ENCODE measurements around the gene CD79A.

CD79A gene

GRCh38 chr19:41910240-41910991 is 33.3 kb downstream of the CD79A start:
- Mint-ChIP-seq H3K27ac (no peak overlapping the region), H3K27me3 (ENCODE audit: low read depth) (peaks cover 53% of the 10 kb centered on the region), H3K9me3 (no peaks in the 10 kb centered on the region), H3K36me3 (ENCODE audit: low read depth) (peaks cover 9% of the 10 kb centered on the region), H3K4me3 (no peak overlapping the region), H3K4me1 (peaks cover 4% of the 10 kb centered on the region)
- TF ChIP-seq, protein P1, sequence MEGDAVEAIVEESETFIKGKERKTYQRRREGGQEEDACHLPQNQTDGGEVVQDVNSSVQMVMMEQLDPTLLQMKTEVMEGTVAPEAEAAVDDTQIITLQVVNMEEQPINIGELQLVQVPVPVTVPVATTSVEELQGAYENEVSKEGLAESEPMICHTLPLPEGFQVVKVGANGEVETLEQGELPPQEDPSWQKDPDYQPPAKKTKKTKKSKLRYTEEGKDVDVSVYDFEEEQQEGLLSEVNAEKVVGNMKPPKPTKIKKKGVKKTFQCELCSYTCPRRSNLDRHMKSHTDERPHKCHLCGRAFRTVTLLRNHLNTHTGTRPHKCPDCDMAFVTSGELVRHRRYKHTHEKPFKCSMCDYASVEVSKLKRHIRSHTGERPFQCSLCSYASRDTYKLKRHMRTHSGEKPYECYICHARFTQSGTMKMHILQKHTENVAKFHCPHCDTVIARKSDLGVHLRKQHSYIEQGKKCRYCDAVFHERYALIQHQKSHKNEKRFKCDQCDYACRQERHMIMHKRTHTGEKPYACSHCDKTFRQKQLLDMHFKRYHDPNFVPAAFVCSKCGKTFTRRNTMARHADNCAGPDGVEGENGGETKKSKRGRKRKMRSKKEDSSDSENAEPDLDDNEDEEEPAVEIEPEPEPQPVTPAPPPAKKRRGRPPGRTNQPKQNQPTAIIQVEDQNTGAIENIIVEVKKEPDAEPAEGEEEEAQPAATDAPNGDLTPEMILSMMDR (IDR thresholded peaks at IDR 0.05; ENCODE audit: unreplicated experiment in 3 of 3), result no peak

- Mint-ChIP-seq H3K27me3 (ENCODE audit: low read depth) (peaks cover 53% of the 10 kb centered on the region), H3K36me3 (ENCODE audit: low read depth) (peaks cover 3% of the 10 kb centered on the region), H3K27ac (no peak overlapping the region), H3K4me3 (no peak overlapping the region), H3K4me1 (peaks cover 4% of the 10 kb centered on the region), H3K9me3 (no peaks in the 10 kb centered on the region)
- TF ChIP-seq, protein P1 (IDR thresholded peaks at IDR 0.05; ENCODE audit: unreplicated experiment in 3 of 3), result no peak
Measured at GRCh38 chr19:41910992-41911888, 34.2 kb downstream of the CD79A start.

GRCh38 chr19:41911889-41912731 is 35.0 kb downstream of the CD79A start:
- TF ChIP-seq, protein P1 (IDR thresholded peaks at IDR 0.05; ENCODE audit: unreplicated experiment in 3 of 3), result no peak
- H3K9me3 Mint-ChIP-seq, result no peaks in the 10 kb centered on the region
- H3K4me3 Mint-ChIP-seq, result peak overlapping the region in 1 of 3 experiments; percentile 53
- peaks cover 4% of the 10 kb centered on the region for H3K4me1 Mint-ChIP-seq
- peaks cover 53% of the 10 kb centered on the region for H3K27me3 Mint-ChIP-seq (ENCODE audit: low read depth)
- peaks cover 3% of the 10 kb centered on the region for H3K36me3 Mint-ChIP-seq (ENCODE audit: low read depth)
- no peak overlapping the region for H3K27ac Mint-ChIP-seq

GRCh38 chr19:41912899-41913537 is 35.9 kb downstream of the CD79A start:
- TF ChIP-seq, protein P1 (IDR thresholded peaks at IDR 0.05; ENCODE audit: unreplicated experiment in 3 of 3), result no peak
- H3K27me3 Mint-ChIP-seq (ENCODE audit: low read depth), result peaks cover 53% of the 10 kb centered on the region

More at GRCh38 chr19:41912899-41913537, 35.9 kb downstream of the CD79A start:
- no peaks in the 10 kb centered on the region for H3K9me3 Mint-ChIP-seq
- no peaks in the 10 kb centered on the region for H3K36me3 Mint-ChIP-seq (ENCODE audit: low read depth)
- H3K27ac Mint-ChIP-seq, result no peak overlapping the region
- H3K4me1 Mint-ChIP-seq, result peaks cover 4% of the 10 kb centered on the region
- peak overlapping the region in 1 of 3 experiments; percentile 55 for H3K4me3 Mint-ChIP-seq
